Measurements from ENCODE around the gene ARIH2.

Gene ARIH2

GRCh38 chr3:49021813-49022687 is 103.4 kb downstream of the ARIH2 start, which contains the start of gene NDUFAF3:
NDUFAF3 (plus strand) TSS chr3:49022121; CDS start chr3:49022145, 24 bp downstream.
- DNase-seq, result peak; percentile 66

- DNase-seq, result no peak
Observed at GRCh38 chr3:49022688-49023171, 104.1 kb downstream of the ARIH2 start.

- DNase-seq, result no peak
Observed at GRCh38 chr3:49023775-49024174, 105.1 kb downstream of the ARIH2 start.

DNA sequence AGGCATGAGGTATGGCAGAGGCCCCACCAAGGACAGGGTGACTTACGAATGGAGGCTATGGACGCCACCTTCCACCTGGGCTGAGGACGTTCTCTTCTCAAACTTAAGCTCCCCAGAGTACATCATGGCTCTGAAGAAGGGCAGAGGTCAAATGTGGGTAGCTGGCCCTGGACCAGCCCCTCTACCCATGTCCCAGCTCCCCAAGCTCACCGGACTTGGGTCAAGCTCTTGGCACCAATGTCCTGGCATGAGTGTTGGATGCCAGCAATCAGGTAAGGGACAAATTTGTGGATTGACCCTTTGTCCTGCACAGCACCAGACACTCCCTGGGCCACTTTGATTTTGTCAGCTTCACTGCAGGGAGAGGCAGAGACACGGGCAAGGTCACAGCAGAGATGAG is 105.8 kb downstream of the ARIH2 start:
- DNase-seq, result no peak

- DNase-seq, result no peak
Observed at GRCh38 chr3:49025005-49025792, 106.6 kb downstream of the ARIH2 start.

- no peak for DNase-seq
Observed at GRCh38 chr3:49025793-49026520, 107.3 kb downstream of the ARIH2 start.

DNA sequence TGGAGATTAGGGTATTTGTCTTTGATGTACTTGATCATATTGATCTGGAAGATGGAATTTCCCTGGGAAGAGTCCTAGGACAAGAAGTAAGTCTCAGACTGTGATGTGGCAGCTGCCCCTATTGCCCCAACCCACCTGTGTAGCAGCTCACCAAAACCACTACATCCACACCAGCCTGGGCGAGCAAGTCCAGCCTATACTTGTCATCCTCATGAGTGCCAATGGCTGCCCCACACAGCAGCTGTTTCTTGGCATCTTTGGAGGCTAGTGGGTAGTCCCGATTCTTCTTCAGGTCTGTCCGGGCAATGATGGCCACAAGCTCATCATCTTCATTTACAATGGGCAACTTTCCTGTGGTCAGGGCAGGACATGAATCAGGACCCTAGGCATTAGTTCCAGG is 107.9 kb downstream of the ARIH2 start:
- no peak for DNase-seq

DNA sequence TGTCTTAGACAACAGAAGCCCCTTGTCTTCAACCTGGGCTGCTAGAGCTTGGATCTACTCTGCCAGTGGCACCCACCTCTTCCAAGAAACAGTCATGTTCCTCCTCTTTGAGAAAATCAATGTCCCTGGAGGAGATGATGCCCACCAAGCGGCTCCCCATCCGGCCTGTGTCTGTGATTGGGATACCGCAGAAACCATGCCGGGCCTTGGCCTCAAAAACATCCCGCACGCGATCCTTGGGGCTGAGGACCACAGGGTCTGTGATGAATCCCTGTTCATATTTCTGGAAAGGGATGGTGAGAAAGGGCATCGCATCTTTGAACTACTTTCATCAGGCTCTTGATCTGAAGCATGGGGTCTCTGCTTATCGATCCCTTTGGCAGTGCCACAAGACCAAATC is 109.0 kb downstream of the ARIH2 start:
- DNase-seq, result no peak

DNA sequence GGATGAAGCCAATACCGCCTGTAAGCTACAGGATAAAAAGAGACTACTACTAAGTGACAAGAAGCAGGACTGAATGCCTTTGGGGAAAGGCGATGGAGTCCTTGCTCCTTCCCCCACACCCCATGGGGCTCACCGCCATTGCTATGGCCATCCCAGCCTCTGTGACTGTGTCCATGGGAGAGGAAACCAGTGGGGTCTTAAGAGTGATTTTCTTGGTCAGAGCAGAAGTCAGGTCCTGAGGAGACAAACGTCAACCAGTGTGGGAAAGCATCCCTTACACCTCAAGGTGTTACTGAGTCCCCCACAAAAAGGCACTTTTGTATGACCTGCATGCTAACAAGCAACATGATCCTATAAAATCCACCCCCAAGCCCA is 109.6 kb downstream of the ARIH2 start:
- no peak for DNase-seq

DNA sequence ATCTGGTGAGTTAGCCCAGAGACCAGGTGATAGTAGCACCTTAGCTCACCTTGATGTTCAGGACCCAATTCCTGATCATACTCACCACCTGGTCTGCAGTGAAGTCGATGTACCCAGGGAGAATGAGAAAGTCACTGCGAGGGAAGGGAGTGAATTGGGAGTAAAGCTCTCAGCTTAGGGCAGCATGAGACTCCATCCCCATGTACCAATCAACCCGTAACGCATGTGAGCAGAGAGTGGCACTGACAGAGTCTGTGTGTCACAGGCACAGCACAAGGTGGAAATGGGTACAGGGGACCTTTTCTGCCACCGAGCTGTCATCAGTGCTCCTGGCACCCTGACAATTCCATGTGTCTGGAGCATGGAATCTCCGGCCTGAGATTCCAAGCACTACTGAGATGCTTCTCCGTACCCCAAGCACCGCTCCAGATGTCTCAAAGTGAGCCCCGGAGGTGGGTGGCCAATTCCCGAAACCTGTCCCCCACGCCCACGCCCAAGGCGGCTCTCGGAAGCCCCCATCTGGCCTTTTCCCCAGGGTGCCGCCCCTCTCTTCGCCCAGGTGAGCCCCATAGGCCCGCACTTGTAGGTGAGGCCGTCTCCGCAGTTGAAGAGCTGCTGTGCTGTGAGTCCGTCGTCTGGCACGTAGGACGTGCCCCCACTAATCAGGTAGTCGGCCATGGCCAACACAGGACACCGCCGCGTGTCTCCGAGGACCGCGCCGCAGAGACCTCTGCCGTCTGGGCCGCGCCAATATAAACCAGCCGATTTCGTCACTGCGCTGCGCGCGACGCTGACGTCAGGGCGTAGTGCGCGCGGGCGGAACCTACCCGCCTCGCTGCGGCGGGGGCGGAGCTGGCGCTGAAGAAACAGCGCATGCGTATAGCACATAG is 110.3 kb downstream of the ARIH2 start, which contains the start of gene IMPDH2:
Gene IMPDH2 (minus strand): TSS at position 726 of the 890 bp plus-strand sequence. CDS start 48 bp downstream, at position 678.
- peak; percentile 66 for DNase-seq

DNA sequence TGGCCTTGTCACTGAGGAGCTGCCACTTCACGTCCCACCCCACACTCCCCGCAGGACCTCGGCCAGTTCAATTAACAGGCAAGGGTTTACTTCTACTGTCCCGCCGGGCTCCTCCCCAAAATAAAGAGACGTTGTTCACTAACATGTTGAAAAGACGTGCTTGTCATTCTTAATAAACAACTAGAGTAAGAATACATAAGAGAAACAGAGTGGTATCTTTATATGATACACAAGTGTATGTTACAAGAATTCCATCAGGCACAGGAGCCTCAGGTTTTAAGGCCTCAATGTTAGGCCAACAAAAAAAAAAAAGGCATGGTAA is 110.9 kb downstream of the ARIH2 start:
- DNase-seq, result no peak

GRCh38 chr3:49030321-49030720 is 111.7 kb downstream of the ARIH2 start:
- no peak for DNase-seq

DNA sequence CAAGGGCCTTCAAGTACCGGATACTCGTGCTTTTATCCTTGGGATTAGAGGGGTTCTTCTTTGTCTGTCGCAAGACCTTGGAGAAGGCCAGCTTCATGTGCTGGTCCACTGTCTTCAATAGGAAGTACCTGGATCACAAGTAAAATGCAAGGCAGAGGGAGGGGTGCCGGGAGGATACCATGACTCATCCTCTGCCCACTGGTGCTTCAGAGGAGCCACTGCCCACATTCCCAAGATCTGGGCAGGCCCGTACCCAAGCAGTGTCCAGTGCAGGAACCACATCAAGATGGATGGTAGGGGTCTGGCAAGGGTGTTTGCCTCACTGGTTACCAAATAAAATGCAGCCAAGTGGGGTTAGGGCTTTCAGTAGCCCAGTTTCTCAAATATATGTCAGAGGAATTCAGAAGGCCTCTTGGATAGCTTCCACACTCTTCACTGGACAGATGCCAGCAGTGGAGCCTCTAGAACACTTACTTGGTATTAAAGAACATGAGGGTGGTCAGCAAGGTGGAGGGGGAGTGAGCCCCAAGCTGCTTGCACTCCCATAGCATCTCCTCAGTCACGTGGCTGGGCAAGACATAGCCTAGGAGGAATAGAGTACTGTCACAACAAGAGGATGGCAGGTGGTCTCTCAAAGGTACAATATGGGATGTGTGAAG is 114.1 kb downstream of the ARIH2 start:
- no peak for DNase-seq

GRCh38 chr3:49034650-49035049 is 116.0 kb downstream of the ARIH2 start:
- DNase-seq, result no peak

GRCh38 chr3:49035281-49035680 is 116.6 kb downstream of the ARIH2 start:
- no peak for DNase-seq
